Measurements from ENCODE around the gene ATP8B4.

ATP8B4 gene

GRCh38 chr15:50066666-50067065 lies 52.4 kb downstream of the ATP8B4 start:
- Histone ChIP-seq H3K4me3 (ENCODE audit: low read length) (no peak overlapping the region), H3K36me3 (ENCODE audit: control insufficient read depth, insufficient read depth, low read length) (no peaks in the 10 kb centered on the region), H3K27me3 (ENCODE audit: control insufficient read depth, insufficient read depth, low read length) (no peaks in the 10 kb centered on the region), H3K9me3 (ENCODE audit: control insufficient read depth, low read length) (no peaks in the 10 kb centered on the region), H3K4me1 (ENCODE audit: control insufficient read depth, insufficient read depth, low read length) (no peaks in the 10 kb centered on the region), H3K9ac (ENCODE audit: low read length) (no peak overlapping the region)

DNA sequence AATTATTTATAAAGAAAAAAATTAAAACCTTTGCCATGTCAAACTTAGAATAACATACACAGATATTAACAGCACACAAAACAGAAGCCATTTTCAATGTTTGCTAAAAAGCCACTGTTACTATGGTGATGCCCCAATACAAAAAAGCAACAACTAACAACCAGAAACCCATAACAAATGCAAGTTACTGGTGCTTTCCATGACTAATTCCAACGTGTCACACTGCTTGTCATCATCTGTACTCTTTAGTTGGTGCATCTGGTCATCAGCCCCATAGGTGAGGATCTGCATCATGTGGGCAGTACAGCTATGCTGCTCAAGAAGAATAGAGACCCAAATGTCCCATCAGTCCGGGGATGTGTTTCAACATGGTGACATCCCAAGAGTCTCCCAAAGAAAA lies 52.8 kb downstream of the ATP8B4 start:
- no peaks in the 10 kb centered on the region for H3K27me3 ChIP-seq (ENCODE audit: control insufficient read depth, insufficient read depth, low read length)
- H3K9me3 ChIP-seq (ENCODE audit: control insufficient read depth, low read length): no peaks in the 10 kb centered on the region
- no peak overlapping the region for H3K9ac ChIP-seq (ENCODE audit: low read length)
- H3K36me3 ChIP-seq (ENCODE audit: control insufficient read depth, insufficient read depth, low read length): no peaks in the 10 kb centered on the region
- H3K4me1 ChIP-seq (ENCODE audit: control insufficient read depth, insufficient read depth, low read length): no peaks in the 10 kb centered on the region
- no peak overlapping the region for H3K4me3 ChIP-seq (ENCODE audit: low read length)

- Histone ChIP-seq H3K36me3 (ENCODE audit: control insufficient read depth, insufficient read depth, low read length) (no peaks in the 10 kb centered on the region), H3K9ac (ENCODE audit: low read length) (no peak overlapping the region), H3K4me3 (ENCODE audit: low read length) (no peak overlapping the region), H3K9me3 (ENCODE audit: control insufficient read depth, low read length) (no peaks in the 10 kb centered on the region), H3K27me3 (ENCODE audit: control insufficient read depth, insufficient read depth, low read length) (no peaks in the 10 kb centered on the region), H3K4me1 (ENCODE audit: control insufficient read depth, insufficient read depth, low read length) (no peaks in the 10 kb centered on the region)
Observed at GRCh38 chr15:50065279-50065678, 53.8 kb downstream of the ATP8B4 start.

DNA sequence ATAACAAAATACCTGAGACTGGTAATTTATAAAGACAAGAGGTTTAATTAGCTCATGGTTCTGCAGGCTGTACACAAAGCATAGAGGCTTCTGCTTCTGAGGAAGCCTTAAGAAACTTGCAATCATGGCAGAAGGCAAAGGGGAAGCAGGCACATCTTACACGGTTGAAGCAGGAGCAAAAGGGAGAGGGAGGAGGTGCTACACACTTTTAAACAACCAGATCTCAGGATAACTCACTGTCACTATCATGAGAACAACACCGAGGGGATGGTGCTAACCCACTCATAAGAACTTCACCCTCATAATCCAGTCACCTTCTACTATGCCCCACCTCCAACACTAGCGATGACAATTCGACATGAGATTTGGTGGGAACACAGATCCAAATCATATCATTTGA lies 54.4 kb downstream of the ATP8B4 start:
- Histone ChIP-seq H3K27me3 (ENCODE audit: control insufficient read depth, insufficient read depth, low read length) (no peaks in the 10 kb centered on the region), H3K9ac (ENCODE audit: low read length) (no peak overlapping the region), H3K36me3 (ENCODE audit: control insufficient read depth, insufficient read depth, low read length) (no peaks in the 10 kb centered on the region), H3K9me3 (ENCODE audit: control insufficient read depth, low read length) (no peaks in the 10 kb centered on the region), H3K4me3 (ENCODE audit: low read length) (no peak overlapping the region), H3K4me1 (ENCODE audit: control insufficient read depth, insufficient read depth, low read length) (no peaks in the 10 kb centered on the region)

DNA sequence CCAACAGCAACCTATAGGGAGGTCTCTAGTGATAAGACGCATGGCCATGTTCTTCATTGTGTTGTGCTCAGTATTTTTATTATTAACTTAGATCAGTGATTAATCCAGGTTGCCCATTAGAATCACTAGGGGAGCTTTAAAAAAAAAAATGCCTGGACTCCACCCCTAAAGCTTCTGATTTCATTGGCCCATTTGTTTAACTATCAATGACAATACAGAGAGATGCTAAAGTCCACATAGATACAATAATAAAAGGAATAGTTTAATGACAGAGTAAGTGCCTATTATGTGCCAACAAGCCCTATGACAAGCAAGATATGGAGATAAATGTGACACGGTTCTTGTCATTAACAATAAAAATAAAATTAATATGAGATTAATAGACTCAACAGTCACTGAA lies 55.8 kb downstream of the ATP8B4 start:
- no peaks in the 10 kb centered on the region for H3K9me3 ChIP-seq (ENCODE audit: control insufficient read depth, low read length)
- no peaks in the 10 kb centered on the region for H3K36me3 ChIP-seq (ENCODE audit: control insufficient read depth, insufficient read depth, low read length)
- H3K4me1 ChIP-seq (ENCODE audit: control insufficient read depth, insufficient read depth, low read length): no peaks in the 10 kb centered on the region
- no peak overlapping the region for H3K9ac ChIP-seq (ENCODE audit: low read length)
- H3K27me3 ChIP-seq (ENCODE audit: control insufficient read depth, insufficient read depth, low read length): no peaks in the 10 kb centered on the region
- no peak overlapping the region for H3K4me3 ChIP-seq (ENCODE audit: low read length)

GRCh38 chr15:50061503-50061902 lies 57.5 kb downstream of the ATP8B4 start:
- no peaks in the 10 kb centered on the region for H3K27me3 ChIP-seq (ENCODE audit: control insufficient read depth, insufficient read depth, low read length)
- no peaks in the 10 kb centered on the region for H3K36me3 ChIP-seq (ENCODE audit: control insufficient read depth, insufficient read depth, low read length)
- no peak overlapping the region for H3K9ac ChIP-seq (ENCODE audit: low read length)
- no peaks in the 10 kb centered on the region for H3K9me3 ChIP-seq (ENCODE audit: control insufficient read depth, low read length)
- no peak overlapping the region for H3K4me3 ChIP-seq (ENCODE audit: low read length)
- no peaks in the 10 kb centered on the region for H3K4me1 ChIP-seq (ENCODE audit: control insufficient read depth, insufficient read depth, low read length)

- no peaks in the 10 kb centered on the region for H3K4me1 ChIP-seq (ENCODE audit: control insufficient read depth, insufficient read depth, low read length)
- H3K36me3 ChIP-seq (ENCODE audit: control insufficient read depth, insufficient read depth, low read length): no peaks in the 10 kb centered on the region
- no peak overlapping the region for H3K4me3 ChIP-seq (ENCODE audit: low read length)
- no peaks in the 10 kb centered on the region for H3K27me3 ChIP-seq (ENCODE audit: control insufficient read depth, insufficient read depth, low read length)
- H3K9ac ChIP-seq (ENCODE audit: low read length): no peak overlapping the region
- H3K9me3 ChIP-seq (ENCODE audit: control insufficient read depth, low read length): no peaks in the 10 kb centered on the region
Observed at GRCh38 chr15:50059883-50060282, 59.1 kb downstream of the ATP8B4 start.

DNA sequence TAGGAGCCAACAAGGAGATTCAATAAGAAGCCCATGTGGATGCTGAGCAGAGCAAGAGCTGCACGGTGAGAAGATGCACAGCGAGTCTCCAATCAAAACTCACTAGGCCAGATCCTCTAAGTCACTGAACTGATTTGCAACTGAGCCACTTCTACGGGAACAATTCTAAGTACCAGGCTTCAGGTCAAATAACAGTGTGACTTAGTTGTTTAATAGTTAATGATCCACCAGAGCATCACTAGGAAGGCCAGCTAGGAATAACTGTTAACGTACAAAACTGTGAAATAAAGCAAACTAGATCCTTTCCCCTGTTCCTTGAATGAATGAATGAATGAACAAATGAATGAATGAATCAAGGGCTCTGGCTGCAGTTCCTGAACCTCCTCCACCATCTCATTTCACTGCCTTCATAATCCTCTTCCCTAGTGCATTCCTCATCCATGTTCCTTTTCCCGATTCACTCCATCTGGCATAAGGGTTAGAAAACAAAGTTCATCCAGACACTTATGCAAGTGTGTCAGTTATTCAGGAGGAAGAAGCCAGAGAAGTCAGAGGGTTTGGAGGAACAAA lies 59.7 kb downstream of the ATP8B4 start:
- Histone ChIP-seq H3K4me3 (ENCODE audit: low read length) (no peak overlapping the region), H3K27me3 (ENCODE audit: control insufficient read depth, insufficient read depth, low read length) (no peaks in the 10 kb centered on the region), H3K9ac (ENCODE audit: low read length) (no peak overlapping the region), H3K4me1 (ENCODE audit: control insufficient read depth, insufficient read depth, low read length) (no peaks in the 10 kb centered on the region), H3K36me3 (ENCODE audit: control insufficient read depth, insufficient read depth, low read length) (no peaks in the 10 kb centered on the region), H3K9me3 (ENCODE audit: control insufficient read depth, low read length) (no peaks in the 10 kb centered on the region)

GRCh38 chr15:50057905-50058639 lies 61.0 kb downstream of the ATP8B4 start:
- Histone ChIP-seq H3K27me3 (ENCODE audit: control insufficient read depth, insufficient read depth, low read length) (no peaks in the 10 kb centered on the region), H3K4me3 (ENCODE audit: low read length) (no peak overlapping the region), H3K9ac (ENCODE audit: low read length) (no peak overlapping the region), H3K4me1 (ENCODE audit: control insufficient read depth, insufficient read depth, low read length) (no peaks in the 10 kb centered on the region), H3K36me3 (ENCODE audit: control insufficient read depth, insufficient read depth, low read length) (no peaks in the 10 kb centered on the region), H3K9me3 (ENCODE audit: control insufficient read depth, low read length) (no peaks in the 10 kb centered on the region)

- Histone ChIP-seq H3K4me1 (ENCODE audit: control insufficient read depth, insufficient read depth, low read length) (no peaks in the 10 kb centered on the region), H3K27me3 (ENCODE audit: control insufficient read depth, insufficient read depth, low read length) (no peaks in the 10 kb centered on the region), H3K36me3 (ENCODE audit: control insufficient read depth, insufficient read depth, low read length) (no peaks in the 10 kb centered on the region), H3K9me3 (ENCODE audit: control insufficient read depth, low read length) (no peaks in the 10 kb centered on the region), H3K4me3 (ENCODE audit: low read length) (no peak overlapping the region), H3K9ac (ENCODE audit: low read length) (no peak overlapping the region)
Observed at GRCh38 chr15:50057196-50057595, 61.8 kb downstream of the ATP8B4 start.

DNA sequence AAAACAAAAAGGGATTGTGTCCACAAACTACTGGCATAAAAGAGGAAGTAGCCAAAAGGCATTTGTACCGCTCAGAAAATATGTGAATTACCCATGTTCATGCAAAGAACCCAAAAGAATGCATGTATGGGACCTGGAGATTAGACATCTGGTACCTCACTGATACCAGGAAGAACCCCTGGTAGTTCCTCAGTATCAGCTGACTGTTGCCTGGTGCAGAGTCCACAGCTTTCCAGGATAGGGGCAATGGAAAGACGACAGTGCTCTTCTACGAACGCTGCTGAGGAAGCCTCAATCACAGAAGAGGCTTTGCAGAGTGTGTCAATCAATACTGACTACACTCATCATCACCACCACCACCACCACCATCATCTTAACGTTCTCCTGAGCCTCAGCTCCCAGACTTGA lies 63.3 kb downstream of the ATP8B4 start:
- Histone ChIP-seq H3K9me3 (ENCODE audit: control insufficient read depth, low read length) (no peaks in the 10 kb centered on the region), H3K36me3 (ENCODE audit: control insufficient read depth, insufficient read depth, low read length) (no peaks in the 10 kb centered on the region), H3K9ac (ENCODE audit: low read length) (no peak overlapping the region), H3K27me3 (ENCODE audit: control insufficient read depth, insufficient read depth, low read length) (no peaks in the 10 kb centered on the region), H3K4me3 (ENCODE audit: low read length) (no peak overlapping the region), H3K4me1 (ENCODE audit: control insufficient read depth, insufficient read depth, low read length) (no peaks in the 10 kb centered on the region)

- H3K9me3 ChIP-seq (ENCODE audit: control insufficient read depth, low read length): no peaks in the 10 kb centered on the region
- H3K27me3 ChIP-seq (ENCODE audit: control insufficient read depth, insufficient read depth, low read length): no peaks in the 10 kb centered on the region
- H3K36me3 ChIP-seq (ENCODE audit: control insufficient read depth, insufficient read depth, low read length): no peaks in the 10 kb centered on the region
- no peak overlapping the region for H3K4me3 ChIP-seq (ENCODE audit: low read length)
- H3K9ac ChIP-seq (ENCODE audit: low read length): no peak overlapping the region
- H3K4me1 ChIP-seq (ENCODE audit: control insufficient read depth, insufficient read depth, low read length): no peaks in the 10 kb centered on the region
Observed at GRCh38 chr15:50055332-50055731, 63.7 kb downstream of the ATP8B4 start.

All from mucosa of stomach (tissue), 1 donor.